Nucleus accumbens (tissue), 56 donors: ENCODE measurements around the gene CAMKK1.

Source experiments
- DNase-seq, 56 donors: peaks; one replicate each; lab custom pipeline; 2025; lab: John Stamatoyannopoulos, UW

CAMKK1 gene

DNA sequence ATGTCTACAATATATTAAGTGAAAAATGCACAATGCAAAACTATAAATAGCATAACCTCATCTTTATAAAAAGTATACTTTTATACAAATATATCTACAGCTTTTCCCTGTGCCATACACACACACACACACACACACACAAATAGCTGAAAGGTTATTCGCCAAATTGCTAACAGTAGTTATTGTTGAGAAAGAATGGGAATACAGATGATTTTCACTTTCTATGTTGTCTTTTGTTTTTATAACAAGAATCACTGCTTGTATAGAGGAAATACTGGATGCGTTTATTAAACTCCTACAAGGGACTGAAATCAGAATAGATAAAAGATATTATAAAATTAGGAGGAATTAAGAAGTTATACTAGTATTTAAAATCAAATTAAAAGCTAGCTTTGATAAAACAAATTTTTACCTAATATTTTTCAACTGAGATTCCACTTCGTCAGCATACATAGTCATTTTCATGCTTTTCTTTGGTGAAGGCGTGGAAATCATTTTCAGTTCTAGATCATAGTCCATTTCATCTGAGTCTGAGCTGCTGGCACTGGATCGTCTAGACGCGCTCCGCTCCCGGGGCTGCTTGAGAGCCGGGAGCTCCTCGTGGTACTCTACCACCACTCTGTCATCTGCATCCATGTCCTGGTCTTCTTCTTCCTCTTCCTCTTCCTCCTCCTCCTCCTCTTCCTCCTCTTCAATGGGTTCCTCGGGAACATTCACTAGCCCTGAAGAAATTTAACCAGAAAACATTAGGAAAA lies 74.8 kb downstream of the CAMKK1 start:
- peak in 1 of 56 donors; percentile 4 for DNase-seq

DNA sequence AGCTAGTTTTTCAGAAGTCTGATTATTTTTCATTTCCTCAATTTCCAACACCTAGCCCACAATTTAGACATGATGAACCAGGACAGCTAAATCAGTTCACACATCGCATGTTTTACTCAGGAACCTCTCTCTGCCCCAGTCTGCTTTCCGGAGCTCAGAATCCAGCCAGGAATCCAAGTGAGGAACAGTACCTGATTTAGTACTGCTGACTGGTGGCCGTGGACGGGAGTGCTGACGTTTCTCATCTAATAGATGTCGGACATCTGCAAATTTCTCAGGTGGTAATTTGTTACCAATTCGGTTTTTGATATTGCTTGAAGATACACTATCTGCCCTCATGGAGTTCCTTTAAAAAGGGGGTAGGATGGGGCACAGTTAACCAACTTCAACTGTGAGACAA lies 76.9 kb downstream of the CAMKK1 start:
- DNase-seq: no peak

DNA sequence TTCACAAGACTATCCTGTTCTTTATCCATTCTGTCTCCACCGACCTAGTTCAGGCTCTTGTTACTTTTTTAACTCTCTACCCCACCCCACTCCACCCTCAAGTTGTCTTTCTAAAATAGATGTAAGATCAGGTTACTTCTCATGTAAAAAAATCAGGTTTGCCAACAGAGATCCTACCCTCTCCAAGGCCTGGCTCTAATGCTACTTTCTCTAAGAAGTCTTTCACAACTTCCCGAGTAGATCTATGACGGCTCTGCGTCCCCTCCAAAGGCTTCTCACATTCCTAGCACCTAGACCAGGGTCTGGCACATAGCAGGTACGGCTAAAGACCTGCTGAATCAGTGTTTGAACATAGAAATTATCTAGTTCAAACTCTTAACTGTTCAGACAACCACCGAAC lies 77.7 kb downstream of the CAMKK1 start:
- no peak for DNase-seq

- DNase-seq: no peak
Measured at GRCh38 chr17:3814361-3814760, 78.5 kb downstream of the CAMKK1 start.

- DNase-seq: no peak
Measured at GRCh38 chr17:3813171-3813570, 79.7 kb downstream of the CAMKK1 start.

DNA sequence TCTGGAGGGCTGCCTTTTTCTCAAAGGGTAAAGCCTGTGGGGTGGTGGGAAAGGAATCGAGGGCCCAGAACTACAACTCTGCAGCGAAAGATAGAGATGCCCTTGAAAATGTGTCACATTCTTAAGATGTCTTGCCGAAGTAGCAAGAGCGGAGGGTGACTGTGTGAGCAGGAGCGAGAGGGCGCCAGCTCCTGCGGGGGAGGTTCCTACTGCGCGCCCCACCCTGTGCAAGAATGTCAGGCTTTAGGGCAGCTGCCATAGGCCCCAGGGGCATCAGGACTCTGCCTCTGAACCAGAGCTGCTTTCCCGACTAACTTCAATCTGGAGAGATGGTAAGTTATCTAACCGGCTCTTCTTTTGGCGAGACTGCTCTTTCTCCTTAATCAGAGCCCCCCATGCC lies 80.1 kb downstream of the CAMKK1 start:
- no peak for DNase-seq

DNA sequence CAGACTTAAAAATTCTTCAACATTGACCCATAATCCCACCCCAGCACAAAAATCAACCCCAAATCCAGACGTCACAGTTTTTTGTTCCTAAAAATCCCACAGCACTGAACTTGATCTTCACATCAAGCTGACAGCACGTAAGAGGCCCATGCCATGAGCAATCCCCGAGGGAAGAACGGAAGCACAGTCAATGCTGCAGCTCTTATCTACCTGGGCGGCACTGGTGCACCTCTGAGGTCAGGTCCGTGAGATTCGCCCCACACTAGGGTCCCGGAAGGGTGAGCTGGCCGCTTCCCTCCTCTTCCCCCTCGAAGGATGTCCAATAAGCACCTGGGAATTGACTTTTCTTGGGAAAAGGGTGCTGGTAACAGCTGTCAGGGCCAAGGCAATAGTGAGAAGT lies 80.6 kb downstream of the CAMKK1 start:
- no peak for DNase-seq
